Sigmoid colon (tissue), 4 donors: ENCODE measurements around the gene TDRKH.

Experiments
- CTCF ChIP-seq, 4 experiments: fragments of 450-650 bp in 3 of 4; fragments of 200-600 bp in 1 of 4; IDR thresholded peaks; one replicate each; pipeline ENCODE4 v1.5.1; 2016 to 2019; ENCODE audit warnings: antibody characterized with exemption in 4 of 4, mild to moderate bottlenecking in 3 of 4, moderate library complexity in 2 of 4
- POLR2A ChIP-seq, 2 donors: fragments of 450-650 bp; IDR thresholded peaks; one replicate each; pipeline ENCODE4 v1.6.1; 2016; ENCODE audit warnings: antibody characterized with exemption in 2 of 2, mild to moderate bottlenecking in 2 of 2, moderate library complexity in 2 of 2
- POLR2AphosphoS5 ChIP-seq, 4 donors: sonication (generic); formaldehyde crosslinking; IDR thresholded peaks; one replicate each; pipeline ENCODE4 v1.6.1; 2017; ENCODE audit warnings: antibody characterized with exemption in 4 of 4

GRCh38 chr1:151809985-151810556 is 19.8 kb upstream of the TDRKH start:
- no peak for TF ChIP-seq CTCF (IDR thresholded peaks at IDR 0.05)
- no peak for TF ChIP-seq POLR2AphosphoS5 (IDR thresholded peaks at IDR 0.05)
- no peak for TF ChIP-seq POLR2A (IDR thresholded peaks at IDR 0.05)
